ENCODE results near the gene ZFP1.
"Not testable (repeated sequence)": the region's sequence is repeated elsewhere in the genome, so short reads cannot be mapped to it uniquely, and the experiment has no call there.

The ZFP1 gene

GRCh38 chr16:75116911-75117245 is 31.4 kb upstream of the ZFP1 start:
- DNase-seq (ENCODE audit: low read depth), result no peak
- H3K4me3 ChIP-seq (ENCODE audit: low read depth, low read length), result peak overlapping the region; percentile 31
- in situ Hi-C loops (cut with HindIII; ENCODE audit: low sequenced_read_pairs), result no loop called here
- TF ChIP-seq, protein P1, sequence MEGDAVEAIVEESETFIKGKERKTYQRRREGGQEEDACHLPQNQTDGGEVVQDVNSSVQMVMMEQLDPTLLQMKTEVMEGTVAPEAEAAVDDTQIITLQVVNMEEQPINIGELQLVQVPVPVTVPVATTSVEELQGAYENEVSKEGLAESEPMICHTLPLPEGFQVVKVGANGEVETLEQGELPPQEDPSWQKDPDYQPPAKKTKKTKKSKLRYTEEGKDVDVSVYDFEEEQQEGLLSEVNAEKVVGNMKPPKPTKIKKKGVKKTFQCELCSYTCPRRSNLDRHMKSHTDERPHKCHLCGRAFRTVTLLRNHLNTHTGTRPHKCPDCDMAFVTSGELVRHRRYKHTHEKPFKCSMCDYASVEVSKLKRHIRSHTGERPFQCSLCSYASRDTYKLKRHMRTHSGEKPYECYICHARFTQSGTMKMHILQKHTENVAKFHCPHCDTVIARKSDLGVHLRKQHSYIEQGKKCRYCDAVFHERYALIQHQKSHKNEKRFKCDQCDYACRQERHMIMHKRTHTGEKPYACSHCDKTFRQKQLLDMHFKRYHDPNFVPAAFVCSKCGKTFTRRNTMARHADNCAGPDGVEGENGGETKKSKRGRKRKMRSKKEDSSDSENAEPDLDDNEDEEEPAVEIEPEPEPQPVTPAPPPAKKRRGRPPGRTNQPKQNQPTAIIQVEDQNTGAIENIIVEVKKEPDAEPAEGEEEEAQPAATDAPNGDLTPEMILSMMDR (IDR thresholded peaks at IDR 0.05; ENCODE audit: low read depth, low read length, missing control alignments), result no peak

- TF ChIP-seq, protein P1 (IDR thresholded peaks at IDR 0.05; ENCODE audit: low read depth, low read length, missing control alignments), result no peak
- in situ Hi-C loops (cut with HindIII; ENCODE audit: low sequenced_read_pairs), result no loop called here
- no peak for DNase-seq (ENCODE audit: low read depth)
- no peak overlapping the region for H3K4me3 ChIP-seq (ENCODE audit: low read depth, low read length)
These were observed 29.3 kb upstream of the ZFP1 start for GRCh38 chr16:75118943-75119539.

- DNase-seq (ENCODE audit: low read depth), result no peak
- TF ChIP-seq, protein P1 (IDR thresholded peaks at IDR 0.05; ENCODE audit: low read depth, low read length, missing control alignments), result no peak
- H3K4me3 ChIP-seq (ENCODE audit: low read depth, low read length), result no peak overlapping the region
- in situ Hi-C loops (cut with HindIII; ENCODE audit: low sequenced_read_pairs), result no loop called here
These were observed 28.1 kb upstream of the ZFP1 start for GRCh38 chr16:75120253-75120652.

DNA sequence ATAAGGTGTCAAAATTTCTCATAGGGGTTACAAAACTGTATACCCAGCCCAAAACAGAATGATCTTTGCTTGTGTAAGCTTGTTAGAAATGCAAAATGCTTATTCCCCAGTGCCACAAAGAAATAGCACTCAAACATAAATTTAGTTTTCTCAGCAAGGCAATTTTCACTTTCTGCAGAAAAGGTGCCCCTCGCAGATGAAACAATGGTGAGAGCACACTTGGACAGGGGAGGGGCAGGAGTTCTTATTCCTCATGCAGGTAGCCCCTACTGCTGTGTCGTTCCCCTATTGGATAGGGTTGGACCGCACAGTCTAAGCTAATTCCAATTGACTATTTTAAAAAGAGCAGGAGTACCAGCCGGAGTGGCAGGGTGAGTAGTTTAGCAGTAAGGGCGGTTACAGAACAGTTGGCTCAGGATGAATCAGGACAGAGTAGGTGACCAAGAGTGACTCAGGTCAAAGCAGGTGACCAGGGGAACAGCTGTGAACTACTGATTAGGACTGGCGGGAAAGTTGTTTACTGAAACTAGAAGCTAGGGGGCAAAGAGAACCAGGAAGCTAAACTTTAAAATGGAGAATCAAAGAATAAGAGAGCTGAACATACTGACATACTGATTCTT is 26.3 kb upstream of the ZFP1 start:
- H3K4me3 ChIP-seq (ENCODE audit: low read depth, low read length), result no peak overlapping the region
- in situ Hi-C loops (cut with HindIII; ENCODE audit: low sequenced_read_pairs), result no loop called here
- no peak for DNase-seq (ENCODE audit: low read depth)
- TF ChIP-seq, protein P1 (IDR thresholded peaks at IDR 0.05; ENCODE audit: low read depth, low read length, missing control alignments), result no peak

- in situ Hi-C loops (cut with HindIII; ENCODE audit: low sequenced_read_pairs), result no loop called here
- no peak for DNase-seq (ENCODE audit: low read depth)
- H3K4me3 ChIP-seq (ENCODE audit: low read depth, low read length), result no peak overlapping the region
- TF ChIP-seq, protein P1 (IDR thresholded peaks at IDR 0.05; ENCODE audit: low read depth, low read length, missing control alignments), result no peak
These were observed 25.7 kb upstream of the ZFP1 start for GRCh38 chr16:75122609-75123008.

DNA sequence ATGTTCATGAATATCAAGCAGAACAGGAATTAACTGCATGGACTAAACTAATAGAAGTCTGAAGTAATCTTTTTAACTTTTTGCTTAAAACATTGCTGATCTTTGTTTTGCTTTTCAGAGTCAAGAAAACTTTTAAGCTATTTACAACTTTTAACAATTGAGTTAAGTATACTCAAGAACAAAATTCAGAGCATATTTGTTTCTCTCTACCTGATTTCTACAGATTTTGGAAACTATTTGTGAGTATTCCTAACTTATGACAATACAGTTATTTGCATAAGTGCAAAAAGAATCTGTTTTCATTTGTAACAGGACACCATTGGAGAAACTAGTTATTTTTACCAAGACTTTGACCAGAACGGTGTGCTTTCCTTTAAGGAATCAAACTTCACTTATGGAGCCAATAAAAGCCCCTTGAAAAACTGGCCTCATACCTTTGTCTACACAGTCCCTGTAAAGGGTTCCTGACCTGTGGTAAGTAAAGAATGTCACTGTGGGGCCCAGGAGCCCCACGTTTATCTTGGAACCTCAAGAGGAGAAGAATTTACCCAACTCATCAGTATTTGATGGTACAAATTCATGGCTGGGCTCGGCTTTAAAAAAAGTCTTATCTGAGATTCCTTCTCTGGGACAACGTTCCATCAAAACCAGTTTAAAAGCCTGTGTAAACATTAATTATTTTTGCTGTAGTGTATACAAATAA is 20.5 kb upstream of the ZFP1 start:
- H3K4me3 ChIP-seq (ENCODE audit: low read depth, low read length), result no peak overlapping the region
- in situ Hi-C loops (cut with HindIII; ENCODE audit: low sequenced_read_pairs), result no loop called here
- DNase-seq (ENCODE audit: low read depth), result no peak
- TF ChIP-seq, protein P1 (IDR thresholded peaks at IDR 0.05; ENCODE audit: low read depth, low read length, missing control alignments), result no peak

GRCh38 chr16:75129421-75130149 is 18.7 kb upstream of the ZFP1 start:
- in situ Hi-C loops (cut with HindIII; ENCODE audit: low sequenced_read_pairs), result not testable (repeated sequence)

More at GRCh38 chr16:75129421-75130149, 18.7 kb upstream of the ZFP1 start:
- DNase-seq (ENCODE audit: low read depth); H3K4me3 ChIP-seq (ENCODE audit: low read depth, low read length): not testable (repeated sequence)

Data from astrocyte of the cerebellum (primary cell).